ENCODE results near the gene CNOT2.

- no peak for TF ChIP-seq CTCF (IDR thresholded peaks at IDR 0.05; ENCODE audit: low read depth, low read length, missing input control)
- no peak for TF ChIP-seq ZBTB33 (IDR thresholded peaks at IDR 0.05)
- no peak for TF ChIP-seq FOXA1 (IDR thresholded peaks at IDR 0.05)
- TF ChIP-seq ATF3 (IDR thresholded peaks at IDR 0.05): no peak
- no peak for TF ChIP-seq REST (IDR thresholded peaks at IDR 0.05)
- TF ChIP-seq JUND (IDR thresholded peaks at IDR 0.05): no peak
- TF ChIP-seq MAX (IDR thresholded peaks at IDR 0.05): no peak
- TF ChIP-seq YY1 (IDR thresholded peaks at IDR 0.05): no peak
Observed at GRCh38 chr12:70365648-70366518, 122.7 kb downstream of the CNOT2 start, which contains the start of gene KCNMB4.

All from liver (tissue), 3 donors.